HAP-1 (cell line): ENCODE results near the gene LCE4A.

ENCODE experiments used
- DNase-seq, 2 experiments: peaks; one replicate each; pipeline ENCODE4 v3.0.0-alpha.2; 2016 to 2020; ENCODE audit warnings: low spot score in 2 of 2
- H3K27me3 ChIP-seq: fragments of 250-450 bp; sonication (Bioruptor Pico); 2 replicates; pipeline ENCODE4 v1.5.1; 2020; ENCODE audit warnings: low read depth, mild to moderate bottlenecking, moderate library complexity
- H3K36me3 ChIP-seq: fragments of 250-450 bp; sonication (Bioruptor Pico); replicated peaks from 2 replicates; pipeline ENCODE4 v1.5.1; 2020; ENCODE audit warnings: mild to moderate bottlenecking
- H3K4me1 ChIP-seq: fragments of 250-450 bp; sonication (Bioruptor Pico); 2 replicates; pipeline ENCODE4 v1.5.1; 2020; ENCODE audit warnings: mild to moderate bottlenecking
- H3K4me3 ChIP-seq: fragments of 250-450 bp; sonication (Bioruptor Pico); 2 replicates; pipeline ENCODE4 v1.5.1; 2020; ENCODE audit warnings: mild to moderate bottlenecking, moderate library complexity
- H3K9me3 ChIP-seq: fragments of 250-450 bp; sonication (Bioruptor Pico); 2 replicates; pipeline ENCODE4 v1.5.1; 2020; ENCODE audit warnings: mild to moderate bottlenecking, moderate library complexity
- in situ Hi-C: fragments of 300-500 bp; cut with MboI; formaldehyde crosslinking; loops from 3 replicates; pipeline ENCODE4 v1.14.3; 2020; ENCODE audit warnings: low sequenced_read_pairs, inconsistent platforms, mixed read lengths

LCE4A gene

DNA sequence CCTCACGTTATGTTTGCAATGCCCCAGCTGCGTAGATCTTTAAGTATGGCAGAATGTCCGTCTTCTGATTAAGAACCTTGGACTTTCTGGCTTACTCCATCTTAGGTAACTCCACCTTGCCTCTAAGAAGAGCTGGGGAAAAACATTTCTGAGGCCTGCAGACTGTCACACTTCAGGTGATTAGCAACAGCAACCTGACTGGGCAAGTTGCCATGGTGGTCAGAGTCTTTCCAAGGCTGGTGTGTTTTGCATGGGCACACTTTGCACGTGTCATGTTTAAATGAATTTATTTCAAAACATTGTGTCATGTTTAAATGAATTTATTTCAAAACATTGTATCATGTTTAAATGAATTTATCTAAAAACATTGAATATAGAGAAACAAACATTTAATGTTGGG is 50.7 kb downstream of the LCE4A start:
- Histone ChIP-seq H3K9me3 (no peaks in the 10 kb centered on the region), H3K27me3 (no peaks in the 10 kb centered on the region), H3K4me3 (no peak overlapping the region), H3K36me3 (no peaks in the 10 kb centered on the region), H3K4me1 (no peaks in the 10 kb centered on the region)
- in situ Hi-C loops, result no loop called here
- no peak for DNase-seq
